GM12878 (cell line): Measurements from ENCODE around the gene OPN4. TPM values are rescaled to one million over a fixed set of nuclear protein-coding genes. Genes with fewer than 3 reads are reported as not detected.

Source experiments
- ATAC-seq: fragments of 200-7000 bp; cut with Tn5 transposase; 3 replicates; pipeline ENCODE4 v1.9.1; 2020; ENCODE audit warnings: mild to moderate bottlenecking, moderate library complexity
- BruUV-seq: library from RNA; stranded (reverse); fragments of 400-500 nt; replicated peaks from 2 replicates; lab custom pipeline; 2021; lab: Mats Ljungman, UMichigan
- CTCF ChIA-PET: fragments of 300-600 bp; sonication (Branson Sonifier 250); formaldehyde crosslinking; extraction: SDS; loops from one replicate; lab custom pipeline; 2021; ENCODE audit warnings: inconsistent platforms; lab: Yijun Ruan, JAX
- POLR2A ChIA-PET: fragments of 350-600 bp; formaldehyde crosslinking; extraction: SDS; loops from one replicate; lab custom pipeline; 2021; ENCODE audit warnings: inconsistent platforms; lab: Charles Lee
- RAD21 ChIA-PET: fragments of 300-600 bp; sonication (Branson Sonifier 250); formaldehyde crosslinking; loops from one replicate; lab custom pipeline; 2023; ENCODE audit warnings: antibody characterized with exemption; ENCODE audit not compliant: unreplicated experiment; lab: Charles Lee
- SMC1A ChIA-PET: fragments of 300-600 bp; sonication (Branson Sonifier 250); formaldehyde crosslinking; loops from one replicate; lab custom pipeline; 2023; ENCODE audit not compliant: unreplicated experiment, uncharacterized antibody; lab: Charles Lee
- DNase-seq: peaks from one replicate; pipeline ENCODE4 v3.0.0-alpha.2; 2011; ENCODE audit warnings: low read depth, low spot score
- FAIRE-seq: peaks from 3 replicates; lab custom pipeline; 2011; peaks lifted over from hg19 to GRCh38; lab: Jason Lieb, UNC
- H2AFZ ChIP-seq: 2 replicates; pipeline ENCODE4 v1.6.0; 2011; ENCODE audit warnings: low read depth, low read length, control low read depth; ENCODE audit not compliant: control insufficient read depth
- H3K27ac ChIP-seq: 2 replicates; pipeline ENCODE4 v1.5.1; 2011; ENCODE audit warnings: control low read depth; ENCODE audit not compliant: control insufficient read depth, insufficient read depth
- H3K27me3 ChIP-seq, 2 experiments: replicated peaks in 1 of 2; 2 replicates each; pipeline versions ENCODE4 v1.6.0 to v1.6.1; 2011; ENCODE audit warnings: low read length in 1 of 2; ENCODE audit not compliant: control insufficient read depth in 2 of 2, insufficient read depth in 2 of 2
- H3K36me3 ChIP-seq, 2 experiments: 2 replicates each; pipeline ENCODE4 v1.5.1; 2011; ENCODE audit warnings: low read length in 1 of 2; ENCODE audit not compliant: control insufficient read depth in 2 of 2, insufficient read depth in 2 of 2
- H3K4me1 ChIP-seq: 2 replicates; pipeline ENCODE4 v1.6.1; 2011; ENCODE audit warnings: mild to moderate bottlenecking, low read length, moderate library complexity, mixed read lengths; ENCODE audit not compliant: control insufficient read depth, insufficient read depth
- H3K4me2 ChIP-seq: 2 replicates; pipeline ENCODE4 v1.6.0; 2011; ENCODE audit warnings: control low read depth; ENCODE audit not compliant: control insufficient read depth, insufficient read depth
- H3K4me3 ChIP-seq: fragments of 200-600 bp; sonication (generic); 2 replicates; pipeline ENCODE4 v1.5.1; 2016
- H3K79me2 ChIP-seq: 2 replicates; pipeline ENCODE4 v1.6.0; 2011; ENCODE audit warnings: low read length; ENCODE audit not compliant: control insufficient read depth, insufficient read depth
- H3K9ac ChIP-seq: 2 replicates; pipeline ENCODE4 v1.8.0; 2011; ENCODE audit warnings: low read length, control low read depth, mixed read lengths; ENCODE audit not compliant: control insufficient read depth, insufficient read depth
- H3K9me3 ChIP-seq: replicated peaks from 3 replicates; pipeline ENCODE4 v1.5.1; 2011; ENCODE audit warnings: mild to moderate bottlenecking, low read length; ENCODE audit not compliant: control insufficient read depth, insufficient read depth
- H4K20me1 ChIP-seq: 2 replicates; pipeline ENCODE4 v1.6.0; 2011; ENCODE audit not compliant: control insufficient read depth, insufficient read depth
- CBX3 ChIP-seq: fragments of 200-600 bp; sonication (generic); IDR thresholded peaks from 2 replicates; pipeline ENCODE4 v1.6.1; 2016; ENCODE audit warnings: low read depth, borderline replicate concordance
- CUX1 ChIP-seq: IDR thresholded peaks from 2 replicates; pipeline ENCODE4 v1.6.1; 2012; ENCODE audit warnings: improper control_type of control experiment, low read depth, low read length; ENCODE audit not compliant: insufficient replicate concordance
- ELK1 ChIP-seq: IDR thresholded peaks from 2 replicates; pipeline ENCODE4 v1.6.1; 2012; ENCODE audit warnings: low read depth, low read length, improper control_type of control experiment
- HDGF ChIP-seq: fragments of 450-650 bp; IDR thresholded peaks from 2 replicates; pipeline ENCODE4 v1.6.1; 2016; ENCODE audit warnings: antibody characterized with exemption
- MXI1 ChIP-seq: fragments of 150-350 bp; IDR thresholded peaks from 2 replicates; pipeline ENCODE4 v1.6.1; 2011; ENCODE audit warnings: low read depth, mild to moderate bottlenecking, inconsistent platforms, low read length, improper control_type of control experiment
- NRF1 ChIP-seq: conservative IDR thresholded peaks from 2 replicates; pipeline ENCODE4 v1.6.1; 2011; ENCODE audit warnings: mild to moderate bottlenecking, low read depth, low read length, improper control_type of control experiment
- RAD51 ChIP-seq: fragments of 450-650 bp; IDR thresholded peaks from 2 replicates; pipeline ENCODE4 v1.6.1; 2016; ENCODE audit warnings: moderate library complexity, mild to moderate bottlenecking, inconsistent platforms
- TAF1 ChIP-seq: IDR thresholded peaks from 2 replicates; pipeline ENCODE4 v1.6.1; 2011; ENCODE audit warnings: mild to moderate bottlenecking, low read depth, low read length, borderline replicate concordance
- ZNF207 ChIP-seq: fragments of 450-650 bp; IDR thresholded peaks from 2 replicates; pipeline ENCODE4 v1.6.1; 2014; ENCODE audit warnings: antibody characterized with exemption, mild to moderate bottlenecking, borderline replicate concordance
- ZNF24 ChIP-seq: fragments of 450-650 bp; IDR thresholded peaks from 2 replicates; pipeline ENCODE4 v1.6.1; 2017; ENCODE audit warnings: antibody characterized with exemption, mild to moderate bottlenecking
- ZNF384 ChIP-seq: IDR thresholded peaks from 2 replicates; pipeline ENCODE4 v1.6.1; 2012; ENCODE audit warnings: low read depth, mild to moderate bottlenecking, low read length, improper control_type of control experiment, borderline replicate concordance
- WGBS: methylation state at CpG from one replicate; pipeline ENCODE4 v1.1.6; 2016; ENCODE audit warnings: low lambda C conversion rate; ENCODE audit not compliant: insufficient replicate concordance, insufficient coverage; ENCODE audit errors: missing lambda C conversion rate; 5-methylcytosine and 5-hydroxymethylcytosine counted together
- in situ Hi-C: fragments of 300-500 bp; cut with MboI; formaldehyde crosslinking; loops from 9 replicates; pipeline ENCODE4 v1.14.3; 2018; ENCODE audit warnings: mixed read lengths
- intact Hi-C: fragments of 100-400 bp; cut with micrococcal nuclease; formaldehyde crosslinking; loops from one replicate; pipeline ENCODE4 v1.14.2; 2022; ENCODE audit not compliant: unreplicated experiment
- polyA plus RNA-seq, 11 experiments: library from polyadenylated mRNA; depleted of rRNA in 4 of 11; unstranded in 6 of 11; stranded (reverse) in 5 of 11; fragments of >200 nt; fragmentation: Nextera tagmentation in 4 of 11; fragmentation: Illumina TruSeq in 1 of 11; extraction: Ambion mirVana in 4 of 11; extraction: Trizol in 1 of 11; gene quantifications; 1 replicate in 1 of 11; 2 replicates in 10 of 11; pipeline versions ENCODE4 v1.2.1 to v1.2.3, GENCODE V29; 2011 to 2016; ENCODE audit warnings: inconsistent platforms in 2 of 11, missing spikeins in 2 of 11, low read depth in 1 of 11
- total RNA-seq, 4 experiments: library from RNA; depleted of rRNA in 3 of 4; stranded (reverse); fragments of >200 nt in 3 of 4; fragmentation: Illumina TruSeq in 1 of 4; extraction: Trizol in 1 of 4; gene quantifications; 2 replicates each; pipeline versions ENCODE4 v1.2.1 to v1.2.3, GENCODE V29; 2013 to 2021

The OPN4 gene
- total and polyA plus RNA-seq, 10 of the 15 experiments (the other 5 are each of a cell fraction or from before 2014, with no cell fraction given): not detected

- no peaks in the 10 kb centered on the region for H3K79me2 ChIP-seq
- TF ChIP-seq MXI1 (no peak), NRF1 (no peak)
- TF ChIP-seq, all 136 proteins: peak for 0
- ChIA-PET SMC1A (no interaction called here), CTCF (interaction anchor here (0.7 to 3.8 kb wide), 3 partner anchors 10 to 46 kb away, joined by 3 to 16 read pairs (median 4); no protein-coding TSS in a partner anchor), RAD21 (interaction anchor here (0.6 to 1.0 kb wide), 2 partner anchors 9 to 15 kb away, joined by 3 to 5 read pairs; no protein-coding TSS in a partner anchor), POLR2A (no interaction called here)
- FAIRE-seq (no peak), DNase-seq (no peak), ATAC-seq (no peak)
- H3K4me2 ChIP-seq: no peak overlapping the region
- H4K20me1 ChIP-seq: no peaks in the 10 kb centered on the region
- H3K4me1 ChIP-seq: no peaks in the 10 kb centered on the region
- no TSS peak for BruUV-seq
- whole genome bisulfite sequencing: 96% methylated on average over 2 of the region's 2 CpGs
- no peaks in the 10 kb centered on the region for H3K9me3 ChIP-seq
- no peak overlapping the region for H3K9ac ChIP-seq
- in situ Hi-C loops: no loop called here
- H3K27ac ChIP-seq: no peak overlapping the region
- H2AFZ ChIP-seq: no peak overlapping the region
- no peaks in the 10 kb centered on the region for H3K36me3 ChIP-seq
- H3K27me3 ChIP-seq: peaks cover 0 to 8% of the 10 kb centered on the region in 2 experiments; a peak in 2 of 4 replicates
- H3K4me3 ChIP-seq: no peak overlapping the region
- intact Hi-C loops: no loop called here
These were observed 26.0 kb upstream of the OPN4 start for GRCh38 chr10:86628311-86628710.

GRCh38 chr10:86630079-86630478 lies 24.3 kb upstream of the OPN4 start:
- ChIA-PET CTCF (interaction anchor here (0.6 to 1.4 kb wide), 2 partner anchors 9 to 310 kb away, joined by 3 read pairs; no protein-coding TSS in a partner anchor), SMC1A (interaction anchor here (1.0 kb wide), 1 partner anchor 49 kb away, joined by 3 read pairs; no protein-coding TSS in a partner anchor), POLR2A (interaction anchor here (0.7 kb wide), 1 partner anchor 169 kb away, joined by 3 read pairs; no protein-coding TSS in a partner anchor), RAD21 (interaction anchor here (0.6 kb wide), 1 partner anchor 162 kb away, joined by 3 read pairs; no protein-coding TSS in a partner anchor)
- H3K79me2 ChIP-seq: no peaks in the 10 kb centered on the region
- no peaks in the 10 kb centered on the region for H3K36me3 ChIP-seq
- intact Hi-C loops: no loop called here
- ATAC-seq (no peak), DNase-seq (no peak), FAIRE-seq (no peak)
- no peak overlapping the region for H3K4me3 ChIP-seq
- no peak overlapping the region for H3K4me2 ChIP-seq
- H3K9me3 ChIP-seq: no peaks in the 10 kb centered on the region
- no peaks in the 10 kb centered on the region for H3K4me1 ChIP-seq
- no peaks in the 10 kb centered on the region for H4K20me1 ChIP-seq
- in situ Hi-C loops: no loop called here
- peaks cover 0 to 8% of the 10 kb centered on the region in 2 experiments; a peak in 2 of 4 replicates for H3K27me3 ChIP-seq
- 0% methylated on average over 2 of the region's 2 CpGs for WGBS
- no peak overlapping the region for H2AFZ ChIP-seq
- no TSS peak for BruUV-seq
- H3K9ac ChIP-seq: no peak overlapping the region
- H3K27ac ChIP-seq: no peak overlapping the region
- TF ChIP-seq ZNF207 (no peak), ZNF384 (no peak), RAD51 (no peak), ZNF24 (no peak), HDGF (no peak), CBX3 (no peak), ELK1 (no peak), TAF1 (no peak), CUX1 (no peak)
